GM18499 (cell line): ENCODE results near the gene ZSWIM6.

Experiments used
- ATAC-seq: cut with Tn5 transposase; IDR thresholded peaks from one replicate; pipeline ENCODE4 v1.9.1; 2021; ENCODE audit warnings: moderate number of reproducible peaks; ENCODE audit not compliant: insufficient read depth, unreplicated experiment

Gene ZSWIM6

GRCh38 chr5:61467766-61468482 lies 135.9 kb downstream of the ZSWIM6 start:
- no peak for ATAC-seq

- no peak for ATAC-seq
Observed at GRCh38 chr5:61468483-61468865, 136.4 kb downstream of the ZSWIM6 start.

GRCh38 chr5:61471352-61471751 lies 139.3 kb downstream of the ZSWIM6 start:
- ATAC-seq, result no peak

- ATAC-seq, result no peak
Observed at GRCh38 chr5:61472172-61472958, 140.3 kb downstream of the ZSWIM6 start.

- ATAC-seq, result no peak
Observed at GRCh38 chr5:61474746-61475145, 142.7 kb downstream of the ZSWIM6 start.

- ATAC-seq, result no peak
Observed at GRCh38 chr5:61477788-61478187, 145.7 kb downstream of the ZSWIM6 start.

GRCh38 chr5:61479850-61480614 lies 148.0 kb downstream of the ZSWIM6 start:
- ATAC-seq, result no peak

- no peak for ATAC-seq
Observed at GRCh38 chr5:61482980-61483379, 150.9 kb downstream of the ZSWIM6 start.

GRCh38 chr5:61486476-61486875 lies 154.4 kb downstream of the ZSWIM6 start:
- ATAC-seq, result no peak

- ATAC-seq, result no peak
Observed at GRCh38 chr5:61489574-61489973, 157.5 kb downstream of the ZSWIM6 start.

- no peak for ATAC-seq
Observed at GRCh38 chr5:61491861-61492260, 159.8 kb downstream of the ZSWIM6 start.

GRCh38 chr5:61493973-61494372 lies 161.9 kb downstream of the ZSWIM6 start:
- no peak for ATAC-seq

- no peak for ATAC-seq
Observed at GRCh38 chr5:61496446-61496845, 164.4 kb downstream of the ZSWIM6 start.

GRCh38 chr5:61496860-61497259 lies 164.8 kb downstream of the ZSWIM6 start:
- no peak for ATAC-seq

- no peak for ATAC-seq
Observed at GRCh38 chr5:61498121-61498520, 166.1 kb downstream of the ZSWIM6 start.

GRCh38 chr5:61501971-61502370 lies 169.9 kb downstream of the ZSWIM6 start:
- ATAC-seq, result no peak

GRCh38 chr5:61504143-61504770 lies 172.2 kb downstream of the ZSWIM6 start:
- no peak for ATAC-seq

GRCh38 chr5:61505281-61505680 lies 173.2 kb downstream of the ZSWIM6 start:
- ATAC-seq, result no peak

GRCh38 chr5:61507232-61507631 lies 175.2 kb downstream of the ZSWIM6 start:
- ATAC-seq, result no peak

- no peak for ATAC-seq
Observed at GRCh38 chr5:61516946-61517345, 184.9 kb downstream of the ZSWIM6 start.
